Measurements from ENCODE around the gene SPINK4.

Gene SPINK4

DNA sequence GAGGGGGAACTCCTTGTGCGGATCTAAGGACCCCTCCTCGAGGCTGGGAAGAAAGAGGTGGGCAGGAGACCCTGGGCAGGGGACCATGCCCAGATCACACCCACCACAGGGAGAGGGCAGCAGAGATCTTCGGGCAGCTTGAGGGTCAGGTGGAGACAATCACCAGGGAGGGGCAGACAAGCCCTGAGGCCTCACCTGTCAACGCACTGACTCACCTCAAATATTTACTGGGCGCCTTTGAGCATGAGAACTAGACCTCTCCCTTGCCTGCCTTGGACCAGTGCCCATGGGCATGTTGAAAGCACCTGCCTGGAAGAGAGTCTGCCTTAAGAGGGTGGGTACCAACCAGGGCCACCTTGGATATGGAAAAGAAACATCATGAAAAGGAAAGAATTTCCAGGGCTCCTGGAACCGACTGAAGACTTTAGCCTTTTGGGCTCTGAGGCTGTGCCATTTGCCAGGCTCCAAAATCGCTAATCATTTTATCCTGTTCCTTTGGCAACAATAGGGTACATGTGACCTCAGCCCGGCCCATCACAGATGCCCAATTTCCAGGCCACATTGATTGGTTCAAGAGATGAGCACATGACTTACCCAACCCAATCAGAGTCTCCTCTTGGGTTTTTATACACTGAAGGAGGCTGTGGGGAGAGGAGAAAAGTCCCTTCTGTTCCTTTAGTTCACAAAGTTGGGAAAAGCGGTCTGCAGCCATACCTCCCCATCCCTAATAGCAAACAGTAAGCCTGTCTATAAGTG is 10.4 kb upstream of the SPINK4 start:
- DNase-seq (ENCODE audit: low read depth, low spot score), result no peak

DNA sequence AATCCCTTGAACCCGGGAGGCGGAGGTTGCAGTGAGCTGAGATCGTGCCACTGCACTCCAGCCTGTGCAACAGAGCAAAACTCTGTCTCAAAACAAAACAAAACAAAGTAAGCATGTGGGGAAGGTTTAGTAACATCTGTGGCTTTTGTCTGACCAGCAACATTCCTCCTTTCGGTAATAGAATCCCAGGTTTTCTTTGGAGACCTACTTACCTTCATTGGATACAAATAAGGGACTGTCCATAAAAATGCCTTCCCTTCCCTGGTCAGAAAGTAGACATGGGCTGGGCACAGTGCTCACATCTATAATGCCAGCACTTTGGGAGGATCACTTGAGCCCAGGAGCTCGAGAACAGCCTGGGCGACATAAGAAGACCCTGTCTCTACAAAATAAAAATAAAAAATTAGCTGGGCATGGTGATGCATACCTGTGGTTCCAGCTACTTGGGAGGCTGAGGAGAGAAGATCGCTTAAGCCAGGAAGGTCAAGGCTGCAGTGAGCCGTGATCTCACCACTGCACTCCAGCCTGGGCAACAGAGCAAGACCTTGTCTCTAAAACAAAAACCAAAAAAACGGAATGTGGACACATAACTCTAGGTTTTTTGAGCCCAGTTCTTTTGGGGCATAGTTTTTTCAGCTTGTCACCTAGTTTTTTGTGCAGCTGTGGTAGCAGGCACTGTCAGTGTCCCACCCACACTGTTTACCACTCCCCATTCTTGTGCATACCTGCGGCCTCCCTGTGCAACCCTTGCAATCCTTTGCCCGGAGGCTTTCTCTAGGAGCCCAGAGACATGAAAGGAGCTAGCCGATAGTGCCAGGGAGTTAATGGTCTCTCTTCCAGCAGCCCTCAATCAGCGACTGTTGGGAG is 9.0 kb upstream of the SPINK4 start:
- DNase-seq (ENCODE audit: low read depth, low spot score), result no peak

DNA sequence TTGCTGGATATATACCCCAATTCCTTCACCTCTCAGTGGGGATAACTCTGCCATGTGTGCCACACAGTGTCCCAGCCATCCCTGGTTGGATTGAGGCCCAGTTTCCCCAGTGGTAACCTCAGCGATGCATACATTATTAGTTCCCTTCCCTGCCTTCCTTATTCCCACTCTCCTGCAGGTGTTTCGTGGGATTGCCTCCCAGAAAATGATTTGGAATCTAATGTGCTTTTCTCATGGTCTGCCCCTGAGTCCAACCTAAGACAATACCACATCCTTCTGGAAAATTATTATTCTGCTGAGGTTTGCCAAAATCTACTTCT is 8.4 kb upstream of the SPINK4 start:
- no peak for DNase-seq (ENCODE audit: low read depth, low spot score)

DNA sequence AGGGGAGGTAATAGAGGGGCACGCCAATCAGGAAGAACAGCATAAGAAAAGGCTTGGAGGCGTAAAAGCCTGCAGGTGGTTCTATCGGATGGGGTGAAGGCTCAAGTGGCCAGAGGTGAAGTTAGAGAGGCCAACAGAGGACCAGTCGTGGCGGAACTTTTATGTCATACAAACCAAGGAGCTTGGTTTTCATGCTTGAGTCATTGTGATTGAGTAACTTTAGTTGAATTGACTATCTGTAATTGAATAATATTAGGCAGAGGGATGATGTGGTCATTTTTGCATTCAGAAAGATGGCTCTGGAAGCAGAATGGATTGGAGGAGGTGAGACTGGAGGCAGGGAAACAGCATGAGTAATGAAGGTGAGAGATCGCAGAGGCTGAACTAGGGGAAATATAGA is 7.2 kb upstream of the SPINK4 start:
- DNase-seq (ENCODE audit: low read depth, low spot score), result no peak

DNA sequence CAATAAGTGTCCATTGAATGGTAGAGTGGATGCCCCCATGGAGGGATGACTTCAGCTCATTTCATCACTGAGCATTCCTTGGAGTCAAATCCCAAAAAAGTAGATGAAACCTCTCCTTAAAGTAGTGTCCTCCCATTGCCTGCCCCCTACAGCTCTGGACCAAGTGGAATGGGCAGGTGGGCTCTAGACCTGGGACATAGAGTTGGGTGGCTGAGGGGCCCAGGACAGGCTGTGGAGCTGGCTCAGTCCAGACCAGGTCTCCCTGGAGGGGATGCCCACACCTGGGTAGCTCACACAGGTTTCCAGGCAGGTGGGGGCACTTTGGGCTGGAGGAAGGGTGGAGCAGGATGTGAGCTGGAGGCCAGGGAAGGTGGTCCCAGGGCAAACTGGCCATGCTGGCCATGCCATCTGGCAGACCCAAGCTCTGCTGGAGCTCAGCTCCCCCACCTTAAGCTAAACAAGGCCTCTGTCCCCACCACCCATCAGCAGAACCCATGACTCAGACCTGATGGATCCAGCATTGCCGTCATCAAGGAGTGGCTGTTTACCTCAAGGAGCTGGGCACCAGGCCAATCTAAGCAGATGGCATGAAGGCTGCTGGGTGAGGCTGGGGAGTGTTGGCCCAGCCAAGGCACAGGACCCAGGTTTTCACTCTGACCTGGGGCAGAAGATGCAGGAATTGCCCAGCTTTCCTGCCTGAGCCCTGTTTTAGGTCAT is 6.2 kb upstream of the SPINK4 start:
- DNase-seq (ENCODE audit: low read depth, low spot score), result peak; percentile 84

- DNase-seq (ENCODE audit: low read depth, low spot score), result no peak
Observed at GRCh38 chr9:33234511-33235467, 5.2 kb upstream of the SPINK4 start.

- DNase-seq (ENCODE audit: low read depth, low spot score), result no peak
Observed at GRCh38 chr9:33236571-33236970, 3.4 kb upstream of the SPINK4 start.

DNA sequence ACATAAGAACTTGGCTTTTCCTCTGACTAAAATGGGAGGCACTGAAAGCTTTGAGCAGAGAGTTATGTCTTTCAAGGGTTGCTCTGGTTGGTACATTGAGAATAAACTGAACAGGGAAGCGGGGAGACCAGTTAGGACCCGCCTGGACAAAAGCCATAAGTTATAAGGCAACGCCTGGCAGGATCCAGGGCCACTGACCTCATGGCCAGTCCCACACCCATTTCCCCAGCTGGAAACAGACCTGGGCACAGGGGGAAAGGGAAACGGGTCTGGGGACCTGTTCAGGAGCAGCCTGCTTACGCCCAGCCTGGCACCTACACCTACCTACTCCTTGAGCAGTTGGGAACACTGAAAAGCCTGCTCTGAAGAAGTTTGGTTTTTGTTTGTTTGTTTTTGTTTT is 1.3 kb downstream of the SPINK4 start:
- no peak for DNase-seq (ENCODE audit: low read depth, low spot score)

- DNase-seq (ENCODE audit: low read depth, low spot score), result no peak
Observed at GRCh38 chr9:33242609-33243134, 2.7 kb downstream of the SPINK4 start.

GRCh38 chr9:33244137-33244784 is 4.3 kb downstream of the SPINK4 start:
- DNase-seq (ENCODE audit: low read depth, low spot score), result no peak

GRCh38 chr9:33245341-33245740 is 5.4 kb downstream of the SPINK4 start:
- DNase-seq (ENCODE audit: low read depth, low spot score), result no peak

DNA sequence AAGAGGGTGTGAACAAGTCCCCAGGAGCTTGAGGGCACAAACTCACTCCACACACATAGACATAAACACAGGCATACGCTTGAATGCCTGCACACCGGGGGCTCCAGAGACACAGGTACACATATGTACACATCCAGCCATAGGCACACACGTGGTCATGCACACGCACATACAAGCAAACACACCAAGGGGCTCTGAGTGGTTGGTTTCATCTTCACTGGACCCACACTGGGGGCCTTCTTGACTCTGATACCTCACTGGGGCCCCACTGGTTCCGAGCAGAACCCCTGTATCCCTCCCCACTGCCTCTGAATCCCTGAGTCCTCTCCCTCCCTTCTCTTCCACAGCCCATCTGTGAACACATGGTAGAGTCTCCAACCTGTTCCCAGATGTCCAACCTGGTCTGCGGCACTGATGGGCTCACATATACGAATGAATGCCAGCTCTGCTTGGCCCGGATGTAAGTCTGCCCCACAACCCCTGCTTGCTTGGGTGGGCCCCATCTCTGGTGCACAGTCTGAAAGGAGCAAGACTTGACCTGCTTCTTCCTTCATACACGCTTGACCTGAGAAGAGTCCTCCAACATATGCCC is 6.4 kb downstream of the SPINK4 start:
- DNase-seq (ENCODE audit: low read depth, low spot score), result no peak

GRCh38 chr9:33248606-33249005 is 8.6 kb downstream of the SPINK4 start:
- DNase-seq (ENCODE audit: low read depth, low spot score), result no peak

- DNase-seq (ENCODE audit: low read depth, low spot score), result no peak
Observed at GRCh38 chr9:33249087-33249658, 9.2 kb downstream of the SPINK4 start.

- DNase-seq (ENCODE audit: low read depth, low spot score), result no peak
Observed at GRCh38 chr9:33249983-33250382, 10.0 kb downstream of the SPINK4 start.

- DNase-seq (ENCODE audit: low read depth, low spot score), result no peak
Observed at GRCh38 chr9:33250458-33250995, 10.6 kb downstream of the SPINK4 start.

GRCh38 chr9:33254211-33254610 is 14.2 kb downstream of the SPINK4 start:
- DNase-seq (ENCODE audit: low read depth, low spot score), result no peak

GRCh38 chr9:33255014-33255413 is 15.0 kb downstream of the SPINK4 start:
- no peak for DNase-seq (ENCODE audit: low read depth, low spot score)

GRCh38 chr9:33255471-33255870 is 15.5 kb downstream of the SPINK4 start:
- DNase-seq (ENCODE audit: low read depth, low spot score), result no peak

GRCh38 chr9:33256236-33256635 is 16.3 kb downstream of the SPINK4 start:
- DNase-seq (ENCODE audit: low read depth, low spot score), result no peak

All from brain pericyte (primary cell).